Sigmoid colon (tissue), 7 donors: ENCODE results near the gene C14orf132. TPM values are rescaled to one million over a fixed set of nuclear protein-coding genes. Genes with fewer than 3 reads are reported as not detected.

ENCODE experiments used
- DNase-seq: peaks from one replicate; pipeline ENCODE4 v3.0.0-alpha.2; 2019
- H3K27ac ChIP-seq, 4 donors: fragments of 200-600 bp; sonication (generic); one replicate each; pipeline ENCODE4 v1.5.1; 2016 to 2019; ENCODE audit warnings: mild to moderate bottlenecking in 1 of 4
- H3K27me3 ChIP-seq, 3 donors: fragments of 200-600 bp; sonication (generic); one replicate each; pipeline ENCODE4 v1.5.1; 2019; ENCODE audit warnings: mild to moderate bottlenecking in 1 of 3
- H3K36me3 ChIP-seq, 4 donors: fragments of 200-600 bp; sonication (generic); one replicate each; pipeline ENCODE4 v1.5.1; 2016 to 2019
- H3K4me1 ChIP-seq, 4 donors: fragments of 200-600 bp; sonication (generic); one replicate each; pipeline ENCODE4 v1.5.1; 2017 to 2019
- H3K4me3 ChIP-seq, 4 donors: fragments of 200-600 bp; sonication (generic); one replicate each; pipeline ENCODE4 v1.5.1; 2017 to 2019; ENCODE audit warnings: mild to moderate bottlenecking in 2 of 4, moderate library complexity in 1 of 4
- H3K9me3 ChIP-seq, 4 donors: fragments of 200-600 bp in 3 of 4; sonication (generic) in 3 of 4; one replicate each; pipeline versions ENCODE4 v1.5.1 to v1.6.1; 2013 to 2019
- CTCF ChIP-seq, 4 experiments: fragments of 450-650 bp in 3 of 4; fragments of 200-600 bp in 1 of 4; IDR thresholded peaks; one replicate each; pipeline ENCODE4 v1.5.1; 2016 to 2019; ENCODE audit warnings: antibody characterized with exemption in 4 of 4, mild to moderate bottlenecking in 3 of 4, moderate library complexity in 2 of 4
- EP300 ChIP-seq, 4 donors: sonication (generic); formaldehyde crosslinking; IDR thresholded peaks; one replicate each; pipeline ENCODE4 v1.6.1; 2017; ENCODE audit warnings: antibody characterized with exemption in 4 of 4
- POLR2A ChIP-seq, 2 donors: fragments of 450-650 bp; IDR thresholded peaks; one replicate each; pipeline ENCODE4 v1.6.1; 2016; ENCODE audit warnings: antibody characterized with exemption in 2 of 2, mild to moderate bottlenecking in 2 of 2, moderate library complexity in 2 of 2
- POLR2AphosphoS5 ChIP-seq, 4 donors: sonication (generic); formaldehyde crosslinking; IDR thresholded peaks; one replicate each; pipeline ENCODE4 v1.6.1; 2017; ENCODE audit warnings: antibody characterized with exemption in 4 of 4
- WGBS, 2 donors: extraction: QIAGEN DNeasy Blood & Tissue Kit; methylation state at CpG; one replicate each; pipeline ENCODE4 v1.1.7; 2013; 5-methylcytosine and 5-hydroxymethylcytosine counted together
- intact Hi-C: fragments of 100-400 bp; cut with DNase I; formaldehyde crosslinking; loops from one replicate; pipeline ENCODE4 v1.15.1; 2023
- polyA plus RNA-seq, 3 donors: library from polyadenylated mRNA; stranded (reverse); fragments of 200-250 nt; gene quantifications; one replicate each; pipeline ENCODE4 v1.2.3, GENCODE V29; 2013
- total RNA-seq, 4 donors: library from RNA; depleted of rRNA; stranded (reverse); fragments of >200 nt; gene quantifications; one replicate each; pipeline ENCODE4 v1.1.0, GENCODE V29; 2016
- donor health status: healthy with polysubstance abuse.
- donor health status: Bipolar disorder and iron deficiency.
- donor health status: healthy.

The C14orf132 gene
- total and polyA plus RNA-seq, 7 donors, result 2.4 to 30.4 (median 10.4) TPM

- no peak for DNase-seq
- WGBS, 2 donors, result 88 to 89% methylated on average over 6 of the region's 6 CpGs
- peaks cover 0 to 47% (median 30%) of the 10 kb centered on the region in 4 donors for H3K4me1 ChIP-seq
- intact Hi-C loops, result loop anchor here (5.0 kb wide), 2 partner anchors 395 to 645 kb away; partner anchors contain the start of gene PAPOLA
- H3K27me3 ChIP-seq, result no peaks in the 10 kb centered on the region
- H3K36me3 ChIP-seq, result no peaks in the 10 kb centered on the region
- no peaks in the 10 kb centered on the region for H3K9me3 ChIP-seq
- no peak overlapping the region for H3K4me3 ChIP-seq
- H3K27ac ChIP-seq, result peak overlapping the region in 3 of 4 donors; percentile 81 to 94 (median 94)
- TF ChIP-seq POLR2A (IDR thresholded peaks at IDR 0.05) (no peak), POLR2AphosphoS5 (IDR thresholded peaks at IDR 0.05) (no peak), EP300 (IDR thresholded peaks at IDR 0.05) (no peak), CTCF (IDR thresholded peaks at IDR 0.05) (no peak)
These were observed 67.7 kb downstream of the C14orf132 start for GRCh38 chr14:96106891-96107290.

- H3K9me3 ChIP-seq, result no peaks in the 10 kb centered on the region
- H3K4me3 ChIP-seq, result no peak overlapping the region
- intact Hi-C loops, result loop anchor here (5.0 kb wide), 2 partner anchors 394 to 646 kb away; partner anchors contain the start of gene PAPOLA
- no peaks in the 10 kb centered on the region for H3K36me3 ChIP-seq
- WGBS, 2 donors, result 68 to 79% methylated on average over 5 of the region's 5 CpGs
- no peaks in the 10 kb centered on the region for H3K27me3 ChIP-seq
- no peak for DNase-seq
- H3K4me1 ChIP-seq, result peaks cover 0 to 54% (median 30%) of the 10 kb centered on the region in 4 donors
- no peak for TF ChIP-seq POLR2AphosphoS5 (IDR thresholded peaks at IDR 0.05)
- no peak overlapping the region for H3K27ac ChIP-seq
These were observed 69.1 kb downstream of the C14orf132 start for GRCh38 chr14:96108061-96108795.

GRCh38 chr14:96108911-96109310 lies 69.7 kb downstream of the C14orf132 start:
- WGBS, 2 donors, result 96 to 97% methylated on average over 10 of the region's 10 CpGs
- intact Hi-C loops, result loop anchor here (5.0 kb wide), 2 partner anchors 393 to 647 kb away; partner anchors contain the start of gene PAPOLA
- H3K4me1 ChIP-seq, result peaks cover 0 to 50% (median 27%) of the 10 kb centered on the region in 4 donors
- H3K27ac ChIP-seq, result no peak overlapping the region
- no peak overlapping the region for H3K4me3 ChIP-seq
- H3K9me3 ChIP-seq, result no peaks in the 10 kb centered on the region
- no peaks in the 10 kb centered on the region for H3K27me3 ChIP-seq
- H3K36me3 ChIP-seq, result no peaks in the 10 kb centered on the region
- no peak for DNase-seq
- TF ChIP-seq POLR2A (IDR thresholded peaks at IDR 0.05), result no peak
- TF ChIP-seq POLR2AphosphoS5 (IDR thresholded peaks at IDR 0.05), result no peak
- no peak for TF ChIP-seq EP300 (IDR thresholded peaks at IDR 0.05)
- no peak for TF ChIP-seq CTCF (IDR thresholded peaks at IDR 0.05)

- TF ChIP-seq EP300 (IDR thresholded peaks at IDR 0.05) (no peak), CTCF (IDR thresholded peaks at IDR 0.05) (no peak), POLR2A (IDR thresholded peaks at IDR 0.05) (no peak)
- Histone ChIP-seq H3K9me3 (no peaks in the 10 kb centered on the region), H3K4me1 (peaks cover 0 to 42% (median 20%) of the 10 kb centered on the region in 4 donors), H3K36me3 (no peaks in the 10 kb centered on the region), H3K27ac (no peak overlapping the region), H3K4me3 (no peak overlapping the region), H3K27me3 (no peaks in the 10 kb centered on the region)
- WGBS, 2 donors, result 85 to 90% methylated on average over 8 of the region's 8 CpGs
- intact Hi-C loops, result loop anchor here (5.0 kb wide), 2 partner anchors 393 to 647 kb away; partner anchors contain the start of gene PAPOLA
- DNase-seq, result no peak
These were observed 70.6 kb downstream of the C14orf132 start for GRCh38 chr14:96109596-96110355.

GRCh38 chr14:96112032-96112431 lies 72.9 kb downstream of the C14orf132 start:
- Histone ChIP-seq H3K9me3 (no peaks in the 10 kb centered on the region), H3K27me3 (no peaks in the 10 kb centered on the region), H3K4me1 (peaks cover 0 to 27% (median 4%) of the 10 kb centered on the region in 4 donors), H3K36me3 (no peaks in the 10 kb centered on the region), H3K4me3 (no peak overlapping the region), H3K27ac (no peak overlapping the region)
- TF ChIP-seq POLR2AphosphoS5 (IDR thresholded peaks at IDR 0.05) (no peak), EP300 (IDR thresholded peaks at IDR 0.05) (no peak), CTCF (IDR thresholded peaks at IDR 0.05) (no peak), POLR2A (IDR thresholded peaks at IDR 0.05) (no peak)
- WGBS, 2 donors, result 52 to 70% methylated on average over 3 of the region's 3 CpGs
- no peak for DNase-seq
- intact Hi-C loops, result no loop called here
